Measurements from ENCODE around the gene NMD3.

NMD3 gene

GRCh38 chr3:161230621-161231171 lies 9.6 kb downstream of the NMD3 start:
- H3K4me3 ChIP-seq (ENCODE audit: low read length) = no peak overlapping the region
- TF ChIP-seq CTCF (IDR thresholded peaks at IDR 0.05; ENCODE audit: insufficient read depth, low read depth, low read length, missing control alignments) = no peak
- DNase-seq (ENCODE audit: low read depth) = peak; percentile 38

GRCh38 chr3:161231861-161232260 lies 10.8 kb downstream of the NMD3 start:
- no peak overlapping the region for H3K4me3 ChIP-seq (ENCODE audit: low read length)
- no peak for DNase-seq (ENCODE audit: low read depth)
- no peak for TF ChIP-seq CTCF (IDR thresholded peaks at IDR 0.05; ENCODE audit: insufficient read depth, low read depth, low read length, missing control alignments)

GRCh38 chr3:161233557-161233956 lies 12.4 kb downstream of the NMD3 start:
- H3K4me3 ChIP-seq (ENCODE audit: low read length) = no peak overlapping the region
- no peak for TF ChIP-seq CTCF (IDR thresholded peaks at IDR 0.05; ENCODE audit: insufficient read depth, low read depth, low read length, missing control alignments)
- DNase-seq (ENCODE audit: low read depth) = no peak

GRCh38 chr3:161236240-161236639 lies 15.1 kb downstream of the NMD3 start:
- no peak for DNase-seq (ENCODE audit: low read depth)
- no peak for TF ChIP-seq CTCF (IDR thresholded peaks at IDR 0.05; ENCODE audit: insufficient read depth, low read depth, low read length, missing control alignments)
- H3K4me3 ChIP-seq (ENCODE audit: low read length) = no peak overlapping the region

GRCh38 chr3:161239700-161240099 lies 18.6 kb downstream of the NMD3 start:
- no peak for DNase-seq (ENCODE audit: low read depth)
- no peak overlapping the region for H3K4me3 ChIP-seq (ENCODE audit: low read length)
- TF ChIP-seq CTCF (IDR thresholded peaks at IDR 0.05; ENCODE audit: insufficient read depth, low read depth, low read length, missing control alignments) = no peak

GRCh38 chr3:161244538-161244937 lies 23.4 kb downstream of the NMD3 start:
- H3K4me3 ChIP-seq (ENCODE audit: low read length) = no peak overlapping the region

More at GRCh38 chr3:161244538-161244937, 23.4 kb downstream of the NMD3 start:
- TF ChIP-seq CTCF (IDR thresholded peaks at IDR 0.05; ENCODE audit: insufficient read depth, low read depth, low read length, missing control alignments) = no peak
- no peak for DNase-seq (ENCODE audit: low read depth)
